ENCODE data around the gene ZFYVE28. TPM values are rescaled to one million over a fixed set of nuclear protein-coding genes. Genes with fewer than 3 reads are reported as not detected.

ZFYVE28 gene
- total and polyA plus RNA-seq, 2 of the 8 experiments (the other 6 are each of a cell fraction or from before 2014, with no cell fraction given), result 1.7 to 4.9 TPM

DNA sequence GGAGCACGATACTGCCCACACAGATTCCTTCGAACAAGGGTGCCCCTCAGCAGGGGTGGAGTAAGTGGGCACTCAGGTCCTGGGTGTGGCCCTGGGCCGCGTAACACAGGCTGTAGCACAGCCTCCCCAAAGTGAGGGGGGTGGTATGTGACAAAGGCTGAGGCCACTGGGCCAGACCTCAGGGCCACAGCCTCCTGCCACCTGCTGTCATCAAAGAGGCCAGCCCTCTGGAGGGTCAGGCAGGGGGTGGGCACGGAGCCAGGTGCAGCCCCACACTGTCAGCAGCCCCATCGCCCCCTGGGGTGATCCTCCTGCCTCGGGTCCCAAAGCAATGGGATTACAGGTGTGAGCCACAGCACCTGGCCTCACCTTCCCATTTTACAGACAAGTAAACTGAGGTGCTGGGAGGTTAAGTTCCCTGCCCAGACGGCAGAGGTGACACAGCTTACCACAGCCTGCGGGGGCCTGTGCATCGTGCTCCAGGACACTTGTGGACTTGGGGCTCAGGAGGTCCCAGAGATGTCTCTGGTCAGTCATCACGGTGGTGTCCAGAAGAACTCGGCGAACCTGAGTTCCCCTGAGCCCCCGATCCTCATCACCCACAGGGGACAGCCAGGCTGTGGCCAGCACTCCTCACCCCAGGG is 129.0 kb downstream of the ZFYVE28 start:
- ChIA-PET POLR2A (ENCODE audit: partially characterized antibody) (no interaction called here), CTCF (ENCODE audit: partially characterized antibody) (interaction anchor here (2.1 kb wide), 1 partner anchor 13 kb away, joined by 5 read pairs; no protein-coding TSS in a partner anchor)
- Histone ChIP-seq H3K9ac (replicated peaks in 1 of 4; ENCODE audit: extremely low read depth in 1 of 4, low read depth in 3 of 4, low read length in 3 of 4) (no peak overlapping the region), H4K20me1 (replicated peaks in 1 of 2; ENCODE audit: control insufficient read depth in 1 of 2, insufficient read depth in 2 of 2, low read length in 2 of 2) (peaks cover 0 to 2% of the 10 kb centered on the region in 2 experiments), H4K8ac (ENCODE audit: extremely low read depth, insufficient read depth, low read length) (no peak overlapping the region), H2BK120ac (replicated peaks; ENCODE audit: low read depth, low read length) (no peak overlapping the region), H3K36me3 (ENCODE audit: control insufficient read depth in 2 of 4, insufficient read depth in 4 of 4, low read length in 3 of 4) (no peaks in the 10 kb centered on the region), H4K5ac (ENCODE audit: insufficient read length, low read depth, low read length) (no peak overlapping the region), H3K14ac (ENCODE audit: insufficient read length) (no peak overlapping the region), H3K79me1 (ENCODE audit: low read depth, low read length) (no peaks in the 10 kb centered on the region), H2BK12ac (ENCODE audit: low read depth, low read length) (no peak overlapping the region), H3K23me2 (ENCODE audit: low read depth, low read length) (no peaks in the 10 kb centered on the region), H2AFZ (ENCODE audit: low read length) (no peak overlapping the region), H2BK5ac (ENCODE audit: low read depth, low read length) (no peak overlapping the region), H3K23ac (ENCODE audit: insufficient read length) (no peak overlapping the region), H3K18ac (ENCODE audit: extremely low read depth, low read length) (no peak overlapping the region), H3K4me3 (ENCODE audit: extremely low read depth in 1 of 4, insufficient read depth in 2 of 4, low read depth in 3 of 4, low read length in 4 of 4) (no peak overlapping the region), H4K91ac (replicated peaks; ENCODE audit: insufficient read length, low read length) (no peak overlapping the region), H3K4ac (replicated peaks; ENCODE audit: insufficient read length, low read depth, low read length) (no peak overlapping the region), H2BK15ac (ENCODE audit: low read length) (no peak overlapping the region), H3K4me2 (ENCODE audit: insufficient read depth in 1 of 2, low read depth in 2 of 2, low read length in 2 of 2) (no peak overlapping the region), H3K79me2 (ENCODE audit: control insufficient read depth in 1 of 2, insufficient read depth in 2 of 2, low read length in 2 of 2) (no peaks in the 10 kb centered on the region), H3K4me1 (replicated peaks in 1 of 4; ENCODE audit: control insufficient read depth in 3 of 4, insufficient read depth in 4 of 4, low read length in 3 of 4) (peaks cover 0 to 8% (median 0%) of the 10 kb centered on the region in 4 experiments; a peak in 2 of 7 replicates), H2BK20ac (ENCODE audit: low read length) (no peak overlapping the region), H3K56ac (replicated peaks; ENCODE audit: insufficient read length, low read depth, low read length) (no peak overlapping the region), H3K27ac (ENCODE audit: low read depth, low read length) (no peak overlapping the region; the same call in 1 of the 2 replicates), H3K9me3 (ENCODE audit: insufficient read depth in 2 of 2, low read depth in 1 of 2, low read length in 1 of 2) (no peaks in the 10 kb centered on the region), H2AK5ac (ENCODE audit: low read depth, low read length) (no peak overlapping the region), H3K27me3 (replicated peaks in 1 of 4; ENCODE audit: control insufficient read depth in 3 of 4, extremely low read depth in 1 of 4, insufficient read depth in 3 of 4, low read length in 3 of 4) (no peaks in the 10 kb centered on the region)
- WGBS, 2 experiments (ENCODE audit: extremely low coverage in 1 of 2, insufficient coverage in 1 of 2, insufficient read length in 1 of 2, insufficient replicate concordance in 2 of 2, low coverage in 1 of 2, low lambda C conversion rate in 2 of 2, missing lambda C conversion rate in 1 of 2), result 90% methylated on average over 14 of the region's 14 CpGs; no CpG with 5 or more reads in 1 of the 2 experiments
- no peak for FAIRE-seq
- DNase-seq (ENCODE audit: low read depth in 1 of 2, low spot score in 2 of 2), result no peak
- no peak for TF ChIP-seq PHF8 (conservative IDR thresholded peaks at IDR 0.05; ENCODE audit: low read depth, low read length)
- TF ChIP-seq BRCA1 (IDR thresholded peaks at IDR 0.05; ENCODE audit: low read depth, low read length), result no peak
- no peak for TF ChIP-seq ATF2 (IDR thresholded peaks at IDR 0.05; ENCODE audit: low read length)
- TF ChIP-seq TEAD4 (IDR thresholded peaks at IDR 0.05; ENCODE audit: low read depth, low read length), result no peak
- no peak for TF ChIP-seq GTF2F1 (IDR thresholded peaks at IDR 0.05; ENCODE audit: borderline replicate concordance, low read depth, low read length)
- no peak for TF ChIP-seq BCL11A (IDR thresholded peaks at IDR 0.05; ENCODE audit: low read depth in 2 of 2, low read length in 2 of 2)
- TF ChIP-seq MAFK (IDR thresholded peaks at IDR 0.05; ENCODE audit: low read depth, low read length), result no peak
- TF ChIP-seq TAF7 (optimal IDR thresholded peaks at IDR 0.05; ENCODE audit: borderline replicate concordance, low read depth, low read length), result no peak
- no peak for TF ChIP-seq HDAC6 (IDR thresholded peaks at IDR 0.05; ENCODE audit: low read depth, low read length)
- no peak for TF ChIP-seq KDM1A (IDR thresholded peaks at IDR 0.05; ENCODE audit: borderline replicate concordance, low read length)
- TF ChIP-seq CTBP2 (IDR thresholded peaks at IDR 0.05; ENCODE audit: borderline replicate concordance, insufficient read depth, insufficient read length, low read length), result no peak

Data from H1 (cell line).